Raji (cell line): ENCODE measurements around the gene CMTM4.

Experiments used
- POLR2A ChIP-seq: IDR thresholded peaks from 2 replicates; pipeline ENCODE4 v1.6.1; 2011; ENCODE audit warnings: low read depth, low read length, control low read depth; ENCODE audit not compliant: insufficient read depth

CMTM4 gene

DNA sequence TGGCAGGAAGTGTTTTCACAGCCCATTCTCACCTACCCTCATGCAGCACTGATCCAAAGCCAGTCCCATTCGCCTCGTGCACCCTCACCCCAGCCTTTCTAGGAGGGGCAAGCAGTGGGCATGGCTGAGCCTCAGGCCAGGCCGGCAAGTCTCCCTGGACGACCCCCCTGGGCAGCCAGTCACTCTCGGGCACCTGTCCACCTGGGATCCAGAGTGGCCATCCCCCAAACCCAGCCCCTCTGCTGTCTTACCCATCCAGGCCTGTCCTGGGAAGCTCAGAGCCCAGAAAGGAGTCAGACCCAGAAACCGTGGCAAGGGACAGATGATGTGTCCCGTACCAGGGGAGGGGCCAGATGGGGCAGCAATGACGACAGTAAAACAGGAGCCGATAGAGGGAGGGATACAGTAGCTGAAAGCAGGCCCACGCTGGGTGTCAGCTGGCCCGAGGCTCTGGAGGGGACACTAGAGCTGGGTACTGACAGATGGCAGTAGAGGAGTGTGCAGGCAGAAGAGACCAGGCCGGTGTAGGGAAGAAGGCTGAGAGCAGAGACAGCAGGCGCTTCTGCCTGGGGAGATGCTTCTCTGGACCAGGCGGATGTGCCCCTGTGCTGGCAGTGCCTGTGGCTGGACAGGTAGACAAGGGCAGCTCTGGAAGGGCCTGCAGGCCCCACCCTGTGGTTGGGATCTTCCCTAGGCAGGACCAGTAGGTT lies 86.3 kb downstream of the CMTM4 start:
- no peak for TF ChIP-seq POLR2A

DNA sequence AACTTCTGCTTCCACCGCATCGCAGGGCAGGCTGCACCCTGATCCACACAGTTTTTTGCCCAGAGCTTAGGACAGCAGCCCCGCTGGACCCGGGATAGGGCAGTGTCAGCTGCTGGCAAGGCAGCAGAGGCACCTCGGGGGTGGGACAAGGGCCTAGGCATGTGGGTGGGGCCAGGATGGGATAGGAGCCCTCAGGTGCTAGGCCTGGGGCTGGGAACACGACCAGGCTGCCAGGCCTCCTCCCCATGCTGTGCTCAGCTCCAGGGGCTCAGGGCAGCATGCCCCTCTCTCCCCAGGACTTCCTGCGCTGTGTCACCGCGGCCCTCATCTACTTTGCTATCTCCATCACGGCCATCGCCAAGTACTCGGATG lies 87.4 kb downstream of the CMTM4 start:
- no peak for TF ChIP-seq POLR2A

DNA sequence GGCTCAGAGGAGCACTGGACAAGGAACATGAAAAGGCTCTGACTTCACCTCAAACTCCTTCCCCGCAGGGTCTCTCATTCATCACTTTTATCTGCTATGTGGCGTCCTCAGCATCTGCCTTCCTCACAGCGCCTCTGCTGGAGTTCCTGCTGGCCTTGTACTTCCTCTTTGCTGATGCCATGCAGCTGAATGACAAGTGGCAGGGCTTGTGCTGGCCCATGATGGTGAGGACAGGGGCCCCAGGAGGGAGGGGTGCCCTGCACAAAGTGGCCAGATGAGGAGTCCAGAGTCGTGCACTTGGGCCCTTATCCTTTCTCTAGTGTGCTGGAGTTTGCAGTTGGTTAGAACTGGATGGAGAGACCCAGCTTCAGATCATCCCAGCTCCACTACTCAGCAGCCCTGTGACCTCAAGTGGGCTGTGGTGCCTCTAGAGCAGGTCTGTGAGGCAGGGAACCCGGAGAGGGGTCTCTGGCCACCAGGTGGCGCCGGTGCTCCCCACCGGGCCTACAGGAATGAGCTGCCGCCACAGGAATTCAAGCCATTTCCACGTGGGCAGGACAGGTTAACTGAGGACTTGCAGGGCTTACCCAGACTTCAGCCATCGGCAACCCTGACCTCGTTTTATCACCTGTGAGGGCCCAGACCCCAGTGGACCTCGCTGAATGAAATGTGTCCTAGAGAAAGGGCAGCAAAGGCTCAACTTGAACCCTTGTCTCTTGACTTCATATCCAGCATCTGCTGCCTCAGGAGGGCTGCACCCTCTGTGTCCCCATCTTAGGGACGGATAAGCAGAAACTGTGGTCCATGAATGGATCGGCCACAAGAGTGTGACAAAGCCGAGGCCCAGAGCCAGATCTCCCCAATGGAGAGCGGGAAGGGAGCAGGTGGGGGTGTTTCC lies 88.1 kb downstream of the CMTM4 start:
- TF ChIP-seq POLR2A, result no peak

DNA sequence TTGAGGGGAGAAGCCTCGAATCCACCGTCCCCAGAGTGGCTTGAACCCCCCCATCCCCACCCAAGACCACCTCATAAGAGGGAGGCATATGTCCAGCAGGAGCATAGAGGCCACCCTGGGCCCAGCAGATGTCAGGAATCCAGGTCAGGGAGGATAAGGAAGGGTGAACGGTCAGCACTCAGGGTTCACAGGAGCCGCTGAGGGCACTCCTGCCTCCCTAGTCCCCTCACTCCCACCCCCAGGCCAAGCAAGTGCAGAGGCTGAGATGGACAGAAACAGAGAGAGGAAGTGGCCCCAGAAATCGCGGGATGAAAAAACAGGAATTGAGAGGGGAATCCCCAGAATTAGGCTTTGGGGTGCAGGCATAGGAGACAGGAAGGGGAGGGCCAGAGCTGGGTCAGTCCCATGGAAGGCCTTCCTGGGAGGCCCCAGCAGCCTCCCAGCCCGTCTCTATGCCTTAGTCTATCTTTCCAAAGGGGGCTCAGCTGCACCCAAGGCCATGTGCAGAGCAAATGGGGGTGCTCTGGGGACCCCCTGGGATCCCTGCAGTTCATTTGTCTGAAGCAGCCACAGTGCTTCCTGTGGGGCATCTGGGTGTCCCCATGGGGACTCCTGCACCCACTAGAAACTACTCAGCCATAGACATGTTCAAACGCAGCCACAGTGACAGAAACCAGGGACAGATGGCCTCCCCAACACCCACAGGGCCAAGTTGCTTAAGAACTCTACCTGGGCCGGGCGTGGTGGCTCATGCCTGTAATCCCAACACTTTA lies 90.4 kb downstream of the CMTM4 start:
- no peak for TF ChIP-seq POLR2A

DNA sequence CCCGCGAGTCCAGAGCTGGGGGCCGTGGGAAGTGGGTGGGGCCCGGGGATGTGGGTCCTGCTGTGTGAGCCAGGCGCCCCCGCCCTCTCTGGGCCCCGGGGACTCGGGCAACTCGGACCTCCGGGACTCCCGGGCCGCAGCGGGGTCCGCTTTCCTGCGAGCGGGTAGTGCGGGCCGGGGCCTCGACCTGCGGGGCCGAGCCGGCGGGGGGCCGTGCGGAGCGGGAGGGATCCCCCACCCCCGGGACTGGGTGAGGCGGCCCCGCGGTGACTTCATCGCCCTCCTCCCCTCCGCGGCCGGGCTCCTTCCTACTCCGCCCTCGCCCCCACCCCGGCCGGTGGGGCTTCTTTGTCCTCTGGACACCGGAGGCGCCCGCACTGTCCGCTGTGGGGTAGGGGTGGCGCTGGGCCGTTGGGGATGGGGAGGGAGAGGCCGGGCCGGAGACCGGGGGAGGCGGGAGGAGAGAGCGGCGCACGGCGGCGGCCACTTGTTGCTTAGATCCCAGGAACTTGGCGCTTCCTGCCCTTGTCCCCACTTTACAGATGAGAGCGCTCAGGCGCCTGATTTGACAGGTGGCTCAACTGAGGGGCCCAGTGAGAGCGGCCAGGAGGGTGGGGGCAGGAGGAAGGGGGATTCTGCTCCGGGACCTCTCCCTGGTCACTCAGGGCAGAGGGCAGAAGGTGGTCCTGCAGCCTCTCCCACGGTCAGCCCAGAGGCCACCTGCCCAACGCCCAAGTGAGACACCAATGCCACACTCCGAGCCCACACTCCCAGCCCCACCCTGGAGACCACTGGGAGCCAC lies 91.2 kb downstream of the CMTM4 start:
- TF ChIP-seq POLR2A, result no peak

DNA sequence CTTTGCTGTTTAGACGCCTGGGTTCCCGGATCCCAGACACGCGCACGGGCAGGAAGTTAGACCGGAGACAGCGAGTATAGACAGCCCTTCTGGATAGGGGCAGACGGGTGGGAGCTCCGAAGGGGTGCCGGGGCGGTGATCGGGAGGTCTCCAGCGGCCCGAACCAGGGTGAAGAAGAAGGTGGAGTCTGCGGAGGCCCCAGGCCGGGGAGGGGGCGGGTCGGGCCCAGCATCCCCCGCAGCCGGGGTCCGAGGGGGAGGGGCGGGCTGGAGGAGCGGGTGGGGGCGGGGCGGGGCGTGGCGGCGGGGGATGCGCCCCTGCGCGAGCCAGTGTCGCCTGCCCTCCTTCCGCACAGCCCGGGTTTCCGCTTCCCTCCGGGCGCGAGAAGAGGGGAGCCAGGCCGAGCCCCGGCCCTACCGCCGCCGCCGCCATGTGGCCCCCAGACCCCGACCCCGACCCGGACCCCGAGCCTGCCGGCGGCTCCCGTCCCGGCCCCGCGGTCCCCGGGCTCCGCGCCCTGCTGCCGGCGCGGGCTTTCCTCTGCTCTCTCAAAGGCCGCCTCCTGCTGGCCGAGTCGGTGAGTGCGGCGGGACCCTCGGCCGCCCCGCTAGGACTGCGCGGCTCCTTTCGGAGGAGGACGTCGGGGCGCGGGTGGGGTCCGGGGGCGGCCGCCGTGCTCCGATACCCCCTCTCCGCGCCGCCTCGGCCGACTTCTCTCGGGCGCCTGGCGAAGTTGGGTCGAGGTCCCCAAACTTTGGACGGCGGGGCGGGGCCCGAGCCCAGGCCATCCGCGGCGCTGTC lies 92.0 kb downstream of the CMTM4 start, which contains the start of gene CMTM3:
Gene CMTM3 (plus strand): TSS at position 329 of the 801 bp plus-strand sequence. CDS start 102 bp downstream, at position 431.
- no peak for TF ChIP-seq POLR2A

DNA sequence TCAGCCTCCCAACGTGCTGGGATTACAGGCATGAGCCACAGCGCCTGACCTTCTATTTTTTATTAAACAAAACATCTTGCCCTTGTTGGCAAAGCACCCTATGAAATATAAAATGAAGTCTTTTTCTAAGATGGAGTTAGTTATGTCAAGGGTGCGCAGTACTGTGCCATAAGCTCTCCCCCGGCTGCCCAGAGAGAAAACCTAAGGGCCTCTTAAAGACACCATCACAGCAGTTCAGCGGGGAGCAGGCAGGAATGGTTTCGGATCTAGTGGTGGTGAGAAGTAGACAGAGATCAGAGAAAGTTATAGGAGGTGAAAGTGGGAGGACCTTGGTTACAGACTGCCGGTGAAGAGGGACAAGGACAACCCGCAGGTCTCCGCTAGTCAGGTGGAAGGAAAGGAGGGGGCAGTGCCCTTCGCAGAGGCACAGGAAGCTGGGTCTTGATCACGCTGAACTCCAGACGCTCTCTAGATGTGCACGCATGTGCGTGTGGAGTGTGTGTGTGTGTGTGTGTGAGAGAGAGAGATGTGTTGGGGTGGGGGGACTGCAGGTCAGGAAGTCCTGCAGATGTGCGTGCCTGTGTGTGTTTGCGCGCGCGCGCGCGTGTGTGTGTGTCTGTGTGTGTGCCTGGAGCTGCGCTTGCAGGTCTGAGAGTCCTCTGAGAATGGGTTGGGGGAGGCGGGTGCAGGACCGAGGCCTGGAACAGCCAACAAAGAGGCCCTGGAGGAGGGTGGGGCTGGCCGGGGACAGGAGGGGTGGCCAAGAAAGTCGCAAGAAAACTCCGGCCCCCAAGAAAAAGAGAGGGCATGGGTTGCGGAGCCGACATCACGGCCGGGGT lies 92.8 kb downstream of the CMTM4 start:
- no peak for TF ChIP-seq POLR2A

DNA sequence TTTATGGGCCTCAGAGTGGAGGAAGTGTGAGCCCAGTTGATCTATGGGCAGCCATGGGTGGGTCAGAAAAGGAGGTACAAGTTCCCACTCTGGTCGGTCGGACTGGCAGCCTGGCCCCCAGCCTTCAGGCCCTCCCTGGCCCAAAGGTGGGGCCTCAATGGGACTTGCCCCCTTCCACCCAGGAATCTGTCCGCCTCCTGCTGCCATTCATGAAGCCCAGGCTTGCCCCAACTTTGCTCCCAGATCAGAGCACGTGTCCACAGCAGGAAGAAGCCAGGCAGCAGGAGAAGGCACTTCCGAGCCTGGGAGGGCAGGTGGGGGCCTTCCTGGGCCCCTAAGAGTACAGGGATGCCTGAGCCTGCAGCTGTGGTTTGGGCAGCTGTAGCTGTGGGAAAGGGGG lies 95.1 kb downstream of the CMTM4 start:
- no peak for TF ChIP-seq POLR2A

DNA sequence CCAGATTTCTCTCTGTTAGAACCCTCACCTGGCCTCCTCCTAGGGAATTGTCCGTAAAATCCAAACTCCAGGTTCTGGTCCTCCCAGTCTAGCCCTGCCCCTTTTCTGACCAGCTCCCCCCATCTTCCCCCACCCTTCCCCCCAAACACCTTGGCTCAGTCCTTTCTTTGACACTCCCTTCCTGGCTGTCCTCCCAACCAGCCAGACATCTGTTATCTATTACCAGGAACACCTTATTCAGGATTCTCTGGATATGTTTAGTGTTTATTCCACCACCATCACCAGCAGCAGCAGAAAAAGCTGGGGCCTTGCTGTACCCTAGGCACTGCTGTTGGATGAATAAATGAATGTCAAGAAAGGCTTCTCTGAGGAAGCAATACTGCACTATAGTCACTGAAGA lies 96.1 kb downstream of the CMTM4 start:
- TF ChIP-seq POLR2A, result no peak

DNA sequence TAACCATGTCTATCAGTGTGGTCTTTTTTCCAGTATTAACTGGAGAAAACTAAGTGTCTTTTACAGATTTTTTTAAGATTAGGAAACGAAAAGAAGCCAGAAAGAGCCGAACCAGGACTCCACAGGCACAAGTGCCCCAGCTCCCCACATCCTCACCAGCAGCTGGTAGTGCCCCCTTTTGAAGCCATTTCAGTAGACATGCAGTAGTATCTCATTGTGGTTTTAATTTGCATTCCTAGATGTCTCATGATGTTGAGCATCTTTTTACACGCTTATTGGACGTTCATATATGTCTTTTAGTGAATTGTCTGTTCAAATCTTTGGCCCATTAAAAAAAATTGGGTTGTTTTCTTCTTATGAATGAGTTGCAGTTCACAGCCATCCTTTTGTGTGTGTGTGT lies 96.8 kb downstream of the CMTM4 start:
- TF ChIP-seq POLR2A, result no peak

DNA sequence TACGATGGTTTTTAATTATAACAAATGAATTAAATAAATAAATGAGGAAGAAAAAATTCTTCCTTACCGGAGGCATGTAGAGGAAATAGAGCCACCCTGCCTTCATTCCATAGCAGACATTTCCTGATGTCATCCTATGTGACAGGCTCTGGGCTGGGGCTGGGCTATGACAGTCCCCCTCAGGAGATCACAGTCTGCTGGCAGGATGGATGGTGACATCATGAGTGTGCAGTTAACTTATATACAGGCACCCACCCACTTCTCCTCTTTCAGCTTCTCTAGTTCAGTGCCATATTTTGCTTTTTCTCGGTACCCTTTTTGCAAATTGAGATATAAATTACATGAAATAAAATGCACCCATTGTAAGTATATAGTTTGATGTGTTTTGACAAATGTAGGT lies 98.4 kb downstream of the CMTM4 start:
- TF ChIP-seq POLR2A, result no peak

DNA sequence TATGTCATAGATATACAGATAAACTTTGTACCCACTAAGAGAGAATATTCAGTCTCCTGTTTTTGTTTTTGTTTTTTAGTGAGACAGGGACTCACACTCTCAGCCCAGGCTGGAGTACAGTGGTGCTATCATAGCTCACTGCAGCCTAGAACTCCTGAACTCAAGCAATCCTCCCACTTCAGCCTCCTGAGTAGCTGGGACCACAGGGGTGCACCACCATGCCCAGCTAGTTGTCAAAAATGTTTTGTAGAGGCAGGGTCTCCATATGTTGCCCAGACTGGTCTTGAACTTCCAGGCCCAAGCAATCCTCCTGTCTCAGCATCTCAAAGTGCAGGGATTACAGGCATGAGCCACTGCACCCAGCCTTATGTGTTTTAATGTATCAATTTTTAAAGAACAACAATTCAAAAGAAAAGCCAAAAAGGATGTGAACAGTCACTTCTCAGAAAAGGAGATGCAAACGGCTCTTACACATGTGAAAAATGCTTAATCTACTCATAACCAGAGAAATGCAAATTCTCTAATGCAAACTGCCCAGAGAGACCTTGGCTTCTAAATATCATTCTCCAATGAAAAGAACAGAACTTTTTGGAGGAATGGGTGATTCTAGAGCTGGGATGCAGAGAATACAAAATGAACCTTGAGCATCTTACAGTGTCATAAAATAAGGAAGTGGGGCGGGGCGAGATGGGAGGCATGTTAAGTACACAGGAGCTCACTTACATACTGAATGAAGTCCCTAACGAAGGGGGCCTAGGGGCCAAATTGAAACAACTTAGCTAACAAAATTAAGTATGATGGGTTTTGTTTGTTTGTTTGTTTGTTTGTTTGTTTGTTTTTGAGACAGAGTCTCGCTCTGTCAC lies 99.3 kb downstream of the CMTM4 start:
- no peak for TF ChIP-seq POLR2A

DNA sequence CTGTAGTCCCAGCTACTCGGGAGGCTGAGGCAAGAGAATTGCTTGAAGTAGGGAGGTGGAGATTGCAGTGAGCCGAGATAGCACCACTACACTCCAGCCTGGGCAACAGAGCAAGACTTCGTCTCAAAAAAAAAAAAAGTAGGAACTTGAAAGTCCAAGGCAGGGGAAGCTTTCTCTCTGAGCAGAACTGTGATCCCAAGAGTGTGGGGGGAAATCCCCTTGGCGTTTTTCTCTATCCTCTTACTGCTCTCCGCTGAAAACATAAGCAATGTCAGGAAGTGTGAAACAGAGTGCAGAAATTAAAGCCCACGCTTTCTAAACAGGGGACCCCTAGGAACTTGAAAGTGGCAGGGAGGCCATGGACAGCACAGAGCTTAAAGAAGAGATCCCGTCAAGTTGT lies 101.8 kb downstream of the CMTM4 start:
- TF ChIP-seq POLR2A, result no peak

DNA sequence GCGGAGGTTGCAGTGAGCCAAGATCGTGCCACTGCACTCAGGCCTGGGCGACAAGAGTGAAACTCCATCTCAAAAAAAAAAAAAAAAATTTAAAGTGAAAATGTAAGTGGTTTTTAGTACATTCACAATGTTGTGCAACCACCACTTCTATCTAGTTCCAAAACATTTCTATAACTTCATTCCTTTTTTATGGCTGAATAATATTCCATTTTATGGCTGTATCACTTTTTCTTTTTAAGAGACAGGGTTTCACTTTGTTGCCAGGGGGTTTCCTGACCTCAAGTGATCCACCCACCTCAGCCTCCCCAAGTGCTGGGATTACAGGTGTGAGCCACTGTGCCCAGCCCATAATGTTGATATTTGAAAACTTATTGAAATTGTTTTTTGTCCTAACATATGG lies 103.7 kb downstream of the CMTM4 start:
- TF ChIP-seq POLR2A, result no peak
